Measurements from ENCODE around the gene OSBPL8.

The OSBPL8 gene

DNA sequence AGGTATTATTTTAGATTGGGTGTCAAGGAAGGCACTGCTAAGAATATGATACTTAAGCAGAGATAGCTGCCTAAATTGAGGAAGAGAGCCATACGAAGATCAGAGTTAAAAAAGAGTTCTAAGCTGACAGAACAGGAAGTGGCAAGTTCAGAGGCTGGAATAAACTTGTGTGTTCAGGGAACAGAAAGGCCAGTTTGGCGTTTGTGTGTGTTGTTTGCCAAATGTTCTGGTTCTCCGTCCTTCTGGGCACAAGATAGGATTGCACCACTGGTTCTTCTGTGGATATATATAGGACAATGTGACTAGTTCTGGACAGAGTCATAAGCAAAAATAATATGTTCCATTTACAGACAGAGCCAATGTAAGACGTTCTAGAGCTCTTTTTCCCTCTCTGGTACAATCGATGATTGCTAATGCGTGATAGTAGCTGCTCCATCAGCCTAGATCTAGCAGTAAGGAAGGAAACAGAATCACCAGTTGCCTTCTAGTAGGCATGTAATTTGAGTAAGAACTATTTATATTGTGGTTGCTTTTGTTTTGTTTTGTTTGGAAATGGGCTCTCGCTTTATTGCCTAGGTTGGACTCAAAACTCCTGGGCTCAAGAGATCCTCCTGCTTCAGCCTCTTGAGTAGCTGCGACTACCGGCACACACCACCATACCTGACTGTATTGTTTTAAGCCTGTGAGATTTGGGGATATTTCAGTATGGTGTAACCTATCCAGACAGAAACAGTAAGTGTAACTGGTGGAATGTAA, 218.7 kb downstream of the OSBPL8 start:
- Histone ChIP-seq H3K9ac (ENCODE audit: low read length) (no peak overlapping the region), H3K27ac (ENCODE audit: low read depth, low read length) (no peak overlapping the region), H3K9me2 (replicated peaks; ENCODE audit: insufficient read depth, low read length) (no peaks in the 10 kb centered on the region), H3F3A (ENCODE audit: insufficient read depth) (no peaks in the 10 kb centered on the region), H3K4me3 (ENCODE audit: insufficient read depth, low read length, poor library complexity, severe bottlenecking) (no peak overlapping the region), H4K20me1 (ENCODE audit: low read depth, low read length) (no peaks in the 10 kb centered on the region), H3K36me3 (ENCODE audit: low read length) (no peaks in the 10 kb centered on the region), H3K4me2 (ENCODE audit: low read depth, low read length, poor library complexity, severe bottlenecking) (no peak overlapping the region), H3K79me2 (ENCODE audit: insufficient read depth, low read length) (no peaks in the 10 kb centered on the region), H2AFZ (ENCODE audit: low read depth, low read length, severe bottlenecking) (no peak overlapping the region), H3K27me3 (ENCODE audit: low read length) (no peaks in the 10 kb centered on the region), H3K9me3 (ENCODE audit: insufficient read depth, low read length) (no peaks in the 10 kb centered on the region)
- TF ChIP-seq, protein P1, sequence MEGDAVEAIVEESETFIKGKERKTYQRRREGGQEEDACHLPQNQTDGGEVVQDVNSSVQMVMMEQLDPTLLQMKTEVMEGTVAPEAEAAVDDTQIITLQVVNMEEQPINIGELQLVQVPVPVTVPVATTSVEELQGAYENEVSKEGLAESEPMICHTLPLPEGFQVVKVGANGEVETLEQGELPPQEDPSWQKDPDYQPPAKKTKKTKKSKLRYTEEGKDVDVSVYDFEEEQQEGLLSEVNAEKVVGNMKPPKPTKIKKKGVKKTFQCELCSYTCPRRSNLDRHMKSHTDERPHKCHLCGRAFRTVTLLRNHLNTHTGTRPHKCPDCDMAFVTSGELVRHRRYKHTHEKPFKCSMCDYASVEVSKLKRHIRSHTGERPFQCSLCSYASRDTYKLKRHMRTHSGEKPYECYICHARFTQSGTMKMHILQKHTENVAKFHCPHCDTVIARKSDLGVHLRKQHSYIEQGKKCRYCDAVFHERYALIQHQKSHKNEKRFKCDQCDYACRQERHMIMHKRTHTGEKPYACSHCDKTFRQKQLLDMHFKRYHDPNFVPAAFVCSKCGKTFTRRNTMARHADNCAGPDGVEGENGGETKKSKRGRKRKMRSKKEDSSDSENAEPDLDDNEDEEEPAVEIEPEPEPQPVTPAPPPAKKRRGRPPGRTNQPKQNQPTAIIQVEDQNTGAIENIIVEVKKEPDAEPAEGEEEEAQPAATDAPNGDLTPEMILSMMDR (IDR thresholded peaks at IDR 0.05; ENCODE audit: insufficient read depth, low read length, poor library complexity, severe bottlenecking) = no peak
- TF ChIP-seq EZH2phosphoT487 (conservative IDR thresholded peaks at IDR 0.05; ENCODE audit: low read length) = no peak

DNA sequence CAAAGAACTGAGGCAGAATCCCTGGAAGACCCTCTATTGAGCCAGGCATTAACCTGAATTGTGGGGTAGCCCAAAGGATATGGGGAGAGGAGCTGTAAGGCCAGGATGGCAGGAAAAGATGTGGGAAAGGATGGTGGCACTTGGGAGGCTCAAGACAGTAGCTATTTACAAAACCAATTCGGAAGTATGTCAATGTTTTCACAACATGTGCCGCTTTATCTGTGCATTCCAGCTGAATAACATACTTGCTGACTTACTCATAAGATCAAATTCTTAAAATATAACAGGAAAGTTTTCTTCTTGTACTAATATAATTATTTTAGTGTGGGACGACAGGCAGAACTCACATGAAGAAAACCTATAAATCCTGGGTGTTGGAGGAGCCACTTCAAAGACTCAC, 222.0 kb downstream of the OSBPL8 start:
- Histone ChIP-seq H3K9me3 (ENCODE audit: insufficient read depth, low read length) (no peaks in the 10 kb centered on the region), H3K79me2 (ENCODE audit: insufficient read depth, low read length) (no peaks in the 10 kb centered on the region), H3K4me3 (ENCODE audit: insufficient read depth, low read length, poor library complexity, severe bottlenecking) (no peak overlapping the region), H3K27me3 (ENCODE audit: low read length) (no peaks in the 10 kb centered on the region), H3K4me2 (ENCODE audit: low read depth, low read length, poor library complexity, severe bottlenecking) (no peak overlapping the region), H3K36me3 (ENCODE audit: low read length) (no peaks in the 10 kb centered on the region), H2AFZ (ENCODE audit: low read depth, low read length, severe bottlenecking) (no peak overlapping the region), H3K27ac (ENCODE audit: low read depth, low read length) (no peak overlapping the region), H4K20me1 (ENCODE audit: low read depth, low read length) (no peaks in the 10 kb centered on the region), H3F3A (ENCODE audit: insufficient read depth) (no peaks in the 10 kb centered on the region), H3K9ac (ENCODE audit: low read length) (no peak overlapping the region), H3K9me2 (replicated peaks; ENCODE audit: insufficient read depth, low read length) (no peaks in the 10 kb centered on the region)
- no peak for TF ChIP-seq EZH2phosphoT487 (conservative IDR thresholded peaks at IDR 0.05; ENCODE audit: low read length)
- TF ChIP-seq, protein P1 (IDR thresholded peaks at IDR 0.05; ENCODE audit: insufficient read depth, low read length, poor library complexity, severe bottlenecking) = no peak

DNA sequence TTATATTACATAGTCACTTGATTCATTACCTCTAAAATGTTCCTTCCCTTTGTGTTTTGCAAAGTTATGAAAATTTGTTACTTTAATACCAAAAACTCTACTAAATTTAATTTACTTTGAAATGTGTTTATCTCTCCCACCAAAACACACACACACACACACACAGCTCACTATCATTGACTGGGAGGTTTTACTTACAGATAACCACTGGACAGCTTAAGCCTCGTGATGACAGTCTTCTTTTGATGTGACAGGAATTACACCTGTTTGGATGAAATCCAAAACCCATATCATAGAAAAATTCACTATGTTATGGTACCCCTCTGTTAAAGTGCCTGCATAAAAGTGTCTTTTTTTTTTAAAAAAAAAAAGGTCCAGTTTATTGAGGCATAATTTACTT, 227.0 kb downstream of the OSBPL8 start:
- Histone ChIP-seq H4K20me1 (ENCODE audit: low read depth, low read length) (no peaks in the 10 kb centered on the region), H2AFZ (ENCODE audit: low read depth, low read length, severe bottlenecking) (no peak overlapping the region), H3K79me2 (ENCODE audit: insufficient read depth, low read length) (no peaks in the 10 kb centered on the region), H3K27me3 (ENCODE audit: low read length) (no peaks in the 10 kb centered on the region), H3K9ac (ENCODE audit: low read length) (no peak overlapping the region), H3K9me3 (ENCODE audit: insufficient read depth, low read length) (no peaks in the 10 kb centered on the region), H3K4me2 (ENCODE audit: low read depth, low read length, poor library complexity, severe bottlenecking) (no peak overlapping the region), H3K36me3 (ENCODE audit: low read length) (no peaks in the 10 kb centered on the region), H3K4me3 (ENCODE audit: insufficient read depth, low read length, poor library complexity, severe bottlenecking) (no peak overlapping the region), H3K27ac (ENCODE audit: low read depth, low read length) (no peak overlapping the region), H3K9me2 (replicated peaks; ENCODE audit: insufficient read depth, low read length) (no peaks in the 10 kb centered on the region), H3F3A (ENCODE audit: insufficient read depth) (no peaks in the 10 kb centered on the region)
- no peak for TF ChIP-seq EZH2phosphoT487 (conservative IDR thresholded peaks at IDR 0.05; ENCODE audit: low read length)
- TF ChIP-seq, protein P1 (IDR thresholded peaks at IDR 0.05; ENCODE audit: insufficient read depth, low read length, poor library complexity, severe bottlenecking) = no peak
